Measurements from ENCODE around the gene GGTLC2.

- TF ChIP-seq, protein P1, sequence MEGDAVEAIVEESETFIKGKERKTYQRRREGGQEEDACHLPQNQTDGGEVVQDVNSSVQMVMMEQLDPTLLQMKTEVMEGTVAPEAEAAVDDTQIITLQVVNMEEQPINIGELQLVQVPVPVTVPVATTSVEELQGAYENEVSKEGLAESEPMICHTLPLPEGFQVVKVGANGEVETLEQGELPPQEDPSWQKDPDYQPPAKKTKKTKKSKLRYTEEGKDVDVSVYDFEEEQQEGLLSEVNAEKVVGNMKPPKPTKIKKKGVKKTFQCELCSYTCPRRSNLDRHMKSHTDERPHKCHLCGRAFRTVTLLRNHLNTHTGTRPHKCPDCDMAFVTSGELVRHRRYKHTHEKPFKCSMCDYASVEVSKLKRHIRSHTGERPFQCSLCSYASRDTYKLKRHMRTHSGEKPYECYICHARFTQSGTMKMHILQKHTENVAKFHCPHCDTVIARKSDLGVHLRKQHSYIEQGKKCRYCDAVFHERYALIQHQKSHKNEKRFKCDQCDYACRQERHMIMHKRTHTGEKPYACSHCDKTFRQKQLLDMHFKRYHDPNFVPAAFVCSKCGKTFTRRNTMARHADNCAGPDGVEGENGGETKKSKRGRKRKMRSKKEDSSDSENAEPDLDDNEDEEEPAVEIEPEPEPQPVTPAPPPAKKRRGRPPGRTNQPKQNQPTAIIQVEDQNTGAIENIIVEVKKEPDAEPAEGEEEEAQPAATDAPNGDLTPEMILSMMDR (IDR thresholded peaks at IDR 0.05; ENCODE audit: borderline replicate concordance, extremely low read depth, low read length, poor library complexity, severe bottlenecking): no peak
- no peak for TF ChIP-seq EZH2 (IDR thresholded peaks at IDR 0.05; ENCODE audit: borderline replicate concordance, low read depth, low read length, severe bottlenecking)
Observed at GRCh38 chr22:22655452-22656290, 11.3 kb downstream of the GGTLC2 start.

Data from DND-41 (cell line).